Measurements from ENCODE around the gene MLH1. TPM values are rescaled to one million over a fixed set of nuclear protein-coding genes. Genes with fewer than 3 reads are reported as not detected.
A peak's percentile ranks its signal among the peaks of the same experiment; 100 is the strongest.

The MLH1 gene
- total RNA-seq, 4 donors from 2014 or later = 30.7 to 39.1 (median 33.5) TPM

DNA sequence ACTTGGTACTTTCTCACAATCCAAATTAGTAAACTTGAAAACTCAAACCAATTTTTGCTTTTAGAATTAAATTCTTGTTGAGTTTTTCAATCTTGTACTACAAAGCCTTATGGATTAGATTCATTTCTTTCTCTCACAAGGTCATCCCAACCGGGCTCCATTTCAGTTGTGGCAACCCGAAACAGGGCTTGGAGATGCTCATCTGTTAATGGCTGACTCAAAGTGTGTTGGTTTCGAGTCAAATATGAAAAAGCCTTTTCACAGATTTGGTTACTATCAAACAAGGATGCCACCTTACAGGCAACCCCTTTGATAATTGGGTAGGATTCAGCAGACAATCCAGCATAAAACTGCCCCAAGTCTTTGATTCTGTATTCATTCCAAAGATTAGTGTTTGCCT lies 2.2 kb upstream of the MLH1 start:
- Histone ChIP-seq H3K36me3 (peaks cover 0 to 26% of the 10 kb centered on the region in 2 donors), H3K27ac (peak overlapping the region; percentile 68 to 97 (median 97)), H3K4me3 (peak overlapping the region in 1 of 2 donors; percentile 71), H3K9me3 (no peaks in the 10 kb centered on the region), H3K4me1 (peaks cover 12 to 60% (median 20%) of the 10 kb centered on the region in 3 donors), H3K27me3 (no peaks in the 10 kb centered on the region)
- TF ChIP-seq EP300 (IDR thresholded peaks at IDR 0.05) = no peak
- TF ChIP-seq, protein P1, sequence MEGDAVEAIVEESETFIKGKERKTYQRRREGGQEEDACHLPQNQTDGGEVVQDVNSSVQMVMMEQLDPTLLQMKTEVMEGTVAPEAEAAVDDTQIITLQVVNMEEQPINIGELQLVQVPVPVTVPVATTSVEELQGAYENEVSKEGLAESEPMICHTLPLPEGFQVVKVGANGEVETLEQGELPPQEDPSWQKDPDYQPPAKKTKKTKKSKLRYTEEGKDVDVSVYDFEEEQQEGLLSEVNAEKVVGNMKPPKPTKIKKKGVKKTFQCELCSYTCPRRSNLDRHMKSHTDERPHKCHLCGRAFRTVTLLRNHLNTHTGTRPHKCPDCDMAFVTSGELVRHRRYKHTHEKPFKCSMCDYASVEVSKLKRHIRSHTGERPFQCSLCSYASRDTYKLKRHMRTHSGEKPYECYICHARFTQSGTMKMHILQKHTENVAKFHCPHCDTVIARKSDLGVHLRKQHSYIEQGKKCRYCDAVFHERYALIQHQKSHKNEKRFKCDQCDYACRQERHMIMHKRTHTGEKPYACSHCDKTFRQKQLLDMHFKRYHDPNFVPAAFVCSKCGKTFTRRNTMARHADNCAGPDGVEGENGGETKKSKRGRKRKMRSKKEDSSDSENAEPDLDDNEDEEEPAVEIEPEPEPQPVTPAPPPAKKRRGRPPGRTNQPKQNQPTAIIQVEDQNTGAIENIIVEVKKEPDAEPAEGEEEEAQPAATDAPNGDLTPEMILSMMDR (IDR thresholded peaks at IDR 0.05) = no peak
- no peak for TF ChIP-seq POLR2A (IDR thresholded peaks at IDR 0.05)
- TF ChIP-seq POLR2AphosphoS5 (IDR thresholded peaks at IDR 0.05) = no peak
- 69 to 100% methylated on average over 3 of the region's 3 CpGs for WGBS, 2 donors (ENCODE audit: low coverage in 1 of 2)
- no peak for ATAC-seq

DNA sequence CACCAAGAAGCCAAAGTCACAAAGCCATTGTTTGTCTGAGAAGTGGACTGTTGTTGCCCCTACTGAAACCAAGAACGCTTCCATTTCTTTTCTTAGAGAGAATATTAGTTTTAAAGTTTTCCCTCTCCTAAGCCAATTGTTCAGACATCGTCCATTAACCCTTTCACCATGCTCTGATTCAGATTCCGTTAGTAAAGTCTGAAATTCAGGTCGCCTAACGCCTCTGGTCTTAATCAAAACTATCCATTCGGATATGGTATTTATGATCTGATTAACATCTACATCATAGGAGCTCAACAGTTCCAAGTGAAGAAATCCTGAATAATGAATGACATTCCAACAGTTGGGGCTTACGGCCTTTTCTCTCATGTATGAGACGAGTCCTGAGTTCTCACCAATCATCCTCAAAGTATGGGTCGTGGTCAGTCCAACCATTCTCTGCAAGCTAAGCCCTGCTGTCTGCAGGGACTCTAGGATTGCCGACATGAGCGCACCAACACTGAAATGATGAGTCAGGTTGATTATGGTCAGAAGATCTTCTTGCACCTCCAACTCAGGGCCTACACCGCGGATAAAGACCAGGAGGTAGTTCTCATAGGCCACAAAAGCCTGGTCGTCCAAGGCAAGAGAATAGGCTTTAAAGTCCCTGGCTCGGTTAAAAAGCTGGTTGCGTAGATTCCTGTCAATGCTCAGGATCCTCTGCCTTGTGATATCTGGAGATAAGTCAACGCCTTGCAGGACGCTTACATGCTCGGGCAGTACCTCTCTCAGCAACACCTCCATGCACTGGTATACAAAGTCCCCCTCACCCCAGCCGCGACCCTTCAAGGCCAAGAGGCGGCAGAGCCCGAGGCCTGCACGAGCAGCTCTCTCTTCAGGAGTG lies 1.2 kb upstream of the MLH1 start:
- WGBS, 2 donors (ENCODE audit: low coverage in 1 of 2) = 14 to 20% methylated on average over 8 to 12 of the region's 24 CpGs
- Histone ChIP-seq H3K9me3 (no peaks in the 10 kb centered on the region), H3K4me1 (peaks cover 12 to 60% (median 20%) of the 10 kb centered on the region in 3 donors), H3K27me3 (no peaks in the 10 kb centered on the region), H3K36me3 (peaks cover 0 to 27% of the 10 kb centered on the region in 2 donors), H3K4me3 (peak overlapping the region; percentile 36 to 71), H3K27ac (peak overlapping the region; percentile 68 to 97 (median 97))
- TF ChIP-seq POLR2A (IDR thresholded peaks at IDR 0.05) (no peak), POLR2AphosphoS5 (IDR thresholded peaks at IDR 0.05) (no peak), EP300 (IDR thresholded peaks at IDR 0.05) (no peak)
- TF ChIP-seq, protein P1 (IDR thresholded peaks at IDR 0.05) = no peak
- no peak for ATAC-seq

DNA sequence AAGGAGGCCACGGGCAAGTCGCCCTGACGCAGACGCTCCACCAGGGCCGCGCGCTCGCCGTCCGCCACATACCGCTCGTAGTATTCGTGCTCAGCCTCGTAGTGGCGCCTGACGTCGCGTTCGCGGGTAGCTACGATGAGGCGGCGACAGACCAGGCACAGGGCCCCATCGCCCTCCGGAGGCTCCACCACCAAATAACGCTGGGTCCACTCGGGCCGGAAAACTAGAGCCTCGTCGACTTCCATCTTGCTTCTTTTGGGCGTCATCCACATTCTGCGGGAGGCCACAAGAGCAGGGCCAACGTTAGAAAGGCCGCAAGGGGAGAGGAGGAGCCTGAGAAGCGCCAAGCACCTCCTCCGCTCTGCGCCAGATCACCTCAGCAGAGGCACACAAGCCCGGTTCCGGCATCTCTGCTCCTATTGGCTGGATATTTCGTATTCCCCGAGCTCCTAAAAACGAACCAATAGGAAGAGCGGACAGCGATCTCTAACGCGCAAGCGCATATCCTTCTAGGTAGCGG lies 452 bp upstream of the MLH1 start, which contains the start of gene EPM2AIP1:
TSS of gene EPM2AIP1 (minus strand) at position 326 of the 520 bp plus-strand sequence. CDS start at position 272, 54 bp downstream.
- peak; percentile 54 for ATAC-seq
- Histone ChIP-seq H3K36me3 (peaks cover 0 to 28% of the 10 kb centered on the region in 2 donors), H3K27me3 (no peaks in the 10 kb centered on the region), H3K4me3 (peak within 1 kb of the TSS; percentile 41 to 71), H3K9me3 (no peaks in the 10 kb centered on the region), H3K27ac (peak within 1 kb of the TSS; percentile 82 to 97 (median 97)), H3K4me1 (peaks cover 12 to 55% (median 20%) of the 10 kb centered on the region in 3 donors)
- 0% methylated on average over 9 of the region's 48 CpGs for WGBS, 2 donors (ENCODE audit: low coverage in 1 of 2)
- peak; percentile 81 for TF ChIP-seq POLR2A (IDR thresholded peaks at IDR 0.05)
- TF ChIP-seq, protein P1 (IDR thresholded peaks at IDR 0.05) = peak in 3 of 4 experiments; percentile 48 to 61 (median 55)
- TF ChIP-seq POLR2AphosphoS5 (IDR thresholded peaks at IDR 0.05) = peak; percentile 89
- no peak for TF ChIP-seq EP300 (IDR thresholded peaks at IDR 0.05)

DNA sequence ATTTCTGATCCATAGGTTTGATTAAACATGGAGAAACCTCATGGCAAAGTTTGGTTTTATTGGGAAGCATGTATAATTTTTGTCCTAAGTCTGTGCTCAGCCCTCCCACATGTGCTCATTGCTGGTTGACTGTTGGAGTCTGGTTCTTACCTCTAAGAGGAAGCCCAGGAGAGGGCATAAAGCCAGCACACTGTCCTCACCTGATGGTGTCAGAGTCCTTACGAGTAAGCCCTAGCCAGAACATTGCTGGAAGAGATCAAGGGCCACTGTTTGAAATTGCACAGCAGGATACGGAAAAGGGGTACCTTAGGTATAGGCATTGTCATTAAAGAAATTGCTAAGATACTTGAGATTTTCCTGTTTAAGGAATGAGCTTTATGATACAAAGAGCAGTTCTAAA lies 21.3 kb downstream of the MLH1 start:
- WGBS, 2 donors (ENCODE audit: low coverage in 1 of 2) = 78% methylated on average over 2 of the region's 2 CpGs; no CpG with 5 or more reads in 1 of the 2 donors
- Histone ChIP-seq H3K4me1 (no peaks in the 10 kb centered on the region), H3K9me3 (no peaks in the 10 kb centered on the region), H3K36me3 (peaks cover 0 to 96% of the 10 kb centered on the region in 2 donors), H3K27me3 (no peaks in the 10 kb centered on the region), H3K27ac (no peak overlapping the region), H3K4me3 (no peak overlapping the region)
- no peak for ATAC-seq
- TF ChIP-seq POLR2AphosphoS5 (IDR thresholded peaks at IDR 0.05) = no peak
- TF ChIP-seq POLR2A (IDR thresholded peaks at IDR 0.05) = no peak
- TF ChIP-seq, protein P1 (IDR thresholded peaks at IDR 0.05) = no peak
- TF ChIP-seq EP300 (IDR thresholded peaks at IDR 0.05) = no peak
